Endothelial cell of umbilical vein (primary cell): ENCODE data around the gene KRTAP10-7. TPM values are rescaled to one million over a fixed set of nuclear protein-coding genes. Genes with fewer than 3 reads are reported as not detected.

ENCODE experiments used
- BruUV-seq: library from RNA; stranded (reverse); fragments of 400-500 nt; replicated peaks from 2 replicates; lab custom pipeline; 2021; lab: Mats Ljungman, UMichigan
- CTCF ChIA-PET: fragments of 300-600, 350-600 bp; sonication (Branson Sonifier 250); formaldehyde crosslinking; loops from one replicate; lab custom pipeline; 2021; ENCODE audit warnings: antibody characterized with exemption, inconsistent platforms; lab: Charles Lee
- POLR2A ChIA-PET: fragments of 300-600, 350-600 bp; sonication (Branson Sonifier 250); formaldehyde crosslinking; loops from one replicate; lab custom pipeline; 2021; ENCODE audit warnings: antibody characterized with exemption, inconsistent platforms; lab: Charles Lee
- DNase-seq: peaks from one replicate; pipeline ENCODE4 v3.0.0-alpha.2; 2011; ENCODE audit warnings: low read depth, low spot score
- FAIRE-seq: peaks from 2 replicates; lab custom pipeline; 2011; peaks lifted over from hg19 to GRCh38; lab: Jason Lieb, UNC
- H2AFZ ChIP-seq: 2 replicates; pipeline ENCODE4 v1.6.0; 2012; ENCODE audit warnings: low read depth, low read length, control low read depth, inconsistent platforms
- H3K27ac ChIP-seq: 2 replicates; pipeline ENCODE4 v1.5.1; 2011; ENCODE audit warnings: low read depth, mild to moderate bottlenecking, control low read depth, low read length, moderate library complexity; ENCODE audit not compliant: insufficient read depth
- H3K27me3 ChIP-seq, 2 experiments: 2 replicates each; pipeline versions ENCODE4 v1.6.0 to v1.6.1; 2011; ENCODE audit warnings: low read length in 2 of 2, mixed read lengths in 1 of 2; ENCODE audit not compliant: control insufficient read depth in 2 of 2, insufficient read depth in 2 of 2
- H3K36me3 ChIP-seq, 2 experiments: 2 replicates in 1 of 2; 3 replicates in 1 of 2; pipeline ENCODE4 v1.5.1; 2011; ENCODE audit warnings: low read length in 2 of 2, mild to moderate bottlenecking in 1 of 2, moderate library complexity in 1 of 2; ENCODE audit not compliant: control insufficient read depth in 2 of 2, insufficient read depth in 2 of 2; ENCODE audit errors: extremely low read depth in 1 of 2
- H3K4me1 ChIP-seq: 3 replicates; pipeline ENCODE4 v1.5.1; 2011; ENCODE audit warnings: mild to moderate bottlenecking, low read length; ENCODE audit not compliant: control insufficient read depth, insufficient read depth; ENCODE audit errors: extremely low read depth
- H3K4me2 ChIP-seq: 2 replicates; pipeline ENCODE4 v1.6.1; 2011; ENCODE audit warnings: low read length, control low read depth, mixed read lengths; ENCODE audit not compliant: insufficient read depth
- H3K4me3 ChIP-seq, 3 experiments: fragments of 200-600 bp in 1 of 3; sonication (generic), shearing (Covaris generic) in 1 of 3; replicated peaks in 1 of 3; 2 replicates each; pipeline ENCODE4 v1.5.1; 2011 to 2016; ENCODE audit warnings: control low read depth in 3 of 3, low read length in 3 of 3, mild to moderate bottlenecking in 2 of 3, inconsistent platforms in 1 of 3, low read depth in 1 of 3, moderate library complexity in 1 of 3; ENCODE audit not compliant: insufficient read depth in 1 of 3
- H3K79me2 ChIP-seq: 2 replicates; pipeline ENCODE4 v1.6.0; 2012; ENCODE audit warnings: low read length, inconsistent platforms; ENCODE audit not compliant: control insufficient read depth, insufficient read depth
- H3K9ac ChIP-seq: replicated peaks from 2 replicates; pipeline ENCODE3; 2011; ENCODE audit warnings: low read length, control low read depth; ENCODE audit not compliant: insufficient read depth; ENCODE audit errors: extremely low read depth
- H3K9me1 ChIP-seq: replicated peaks from 3 replicates; pipeline ENCODE4 v1.6.0; 2011; ENCODE audit warnings: mild to moderate bottlenecking, low read length; ENCODE audit not compliant: control insufficient read depth, insufficient read depth; ENCODE audit errors: extremely low read depth
- H3K9me3 ChIP-seq: replicated peaks from 2 replicates; pipeline ENCODE4 v1.5.1; 2012; ENCODE audit warnings: low read length, inconsistent platforms; ENCODE audit not compliant: control insufficient read depth, insufficient read depth
- H4K20me1 ChIP-seq: replicated peaks from 2 replicates; pipeline ENCODE3; 2011; ENCODE audit warnings: mild to moderate bottlenecking, low read length; ENCODE audit not compliant: control insufficient read depth, insufficient read depth; ENCODE audit errors: extremely low read depth
- CTCF ChIP-seq, 2 donors: IDR thresholded peaks; 1 replicate in 1 of 2; 2 replicates in 1 of 2; pipeline ENCODE4 v1.5.1; 2011; ENCODE audit warnings: low read length in 2 of 2, mild to moderate bottlenecking in 2 of 2, moderate library complexity in 2 of 2, control low read depth in 1 of 2, inconsistent platforms in 1 of 2, low read depth in 1 of 2; ENCODE audit not compliant: insufficient read depth in 1 of 2; ENCODE audit errors: extremely low read depth in 1 of 2
- EZH2 ChIP-seq: IDR thresholded peaks from 2 replicates; pipeline ENCODE4 v1.6.1; 2012; ENCODE audit warnings: borderline replicate concordance, low read depth, mild to moderate bottlenecking, moderate library complexity, low read length, inconsistent platforms; ENCODE audit not compliant: severe bottlenecking
- FOS ChIP-seq: IDR thresholded peaks from 2 replicates; pipeline ENCODE4 v1.6.1; 2011; ENCODE audit warnings: mild to moderate bottlenecking, low read length, moderate library complexity, borderline replicate concordance; ENCODE audit not compliant: insufficient read depth
- GATA2 ChIP-seq: IDR thresholded peaks from 2 replicates; pipeline ENCODE4 v1.7.0; 2011; ENCODE audit warnings: low read depth, mild to moderate bottlenecking, moderate library complexity, mixed read lengths, low read length; ENCODE audit not compliant: insufficient read length, insufficient read depth
- JUN ChIP-seq: IDR thresholded peaks from 2 replicates; pipeline ENCODE4 v1.6.1; 2011; ENCODE audit warnings: borderline replicate concordance, low read depth; ENCODE audit not compliant: insufficient read length, insufficient read depth
- MYC ChIP-seq: IDR thresholded peaks from one replicate; pipeline ENCODE4 v1.6.1; 2011; ENCODE audit warnings: mild to moderate bottlenecking, low read depth, low read length
- POLR2A ChIP-seq: IDR thresholded peaks from 2 replicates; pipeline ENCODE4 v1.6.1; 2012; ENCODE audit warnings: low read depth, mild to moderate bottlenecking, control low read depth, low read length
- POLR2AphosphoS5 ChIP-seq: IDR thresholded peaks from 2 replicates; pipeline ENCODE4 v1.6.1; 2012; ENCODE audit warnings: low read depth, mild to moderate bottlenecking, control low read depth, low read length, moderate library complexity; ENCODE audit not compliant: insufficient read depth
- dilution Hi-C: fragments of 300-500 bp; cut with MboI; formaldehyde crosslinking; loops from one replicate; pipeline ENCODE4 v1.15.0; 2019; ENCODE audit warnings: low sequenced_read_pairs; ENCODE audit not compliant: extremely low pct_ligation_motif_present
- intact Hi-C: fragments of 100-400 bp; cut with micrococcal nuclease; formaldehyde crosslinking; loops from one replicate; pipeline ENCODE4 v1.10.0; 2022
- polyA plus RNA-seq, 4 experiments: library from polyadenylated mRNA; depleted of rRNA in 3 of 4; stranded (reverse) in 3 of 4; unstranded in 1 of 4; fragments of >200 nt; gene quantifications; 2 replicates each; pipeline versions ENCODE4 v1.2.1 to v1.2.3, GENCODE V29; 2011 to 2012; ENCODE audit warnings: missing spikeins in 1 of 4
- total RNA-seq: library from RNA; stranded (reverse); gene quantifications from 2 replicates; pipeline ENCODE4 v1.2.3, GENCODE V29; 2021
- TF ChIP-seq, protein P1 (sequence below): IDR thresholded peaks from 2 replicates; pipeline ENCODE4 v1.6.1; 2011; ENCODE audit not compliant: insufficient read depth, insufficient read length

Gene KRTAP10-7
- total and polyA plus RNA-seq, 2 donors (not counting 3 experiments of a cell fraction or from before 2014, with no cell fraction given) = not detected

GRCh38 chr21:44582055-44582454 lies 18.3 kb upstream of the KRTAP10-7 start:
- POLR2A ChIA-PET = no interaction called here
- FAIRE-seq (no peak), DNase-seq (no peak)
- Histone ChIP-seq H2AFZ (no peak overlapping the region), H4K20me1 (no peaks in the 10 kb centered on the region), H3K9ac (no peak overlapping the region), H3K9me3 (no peaks in the 10 kb centered on the region), H3K36me3 (no peaks in the 10 kb centered on the region), H3K27me3 (peaks cover 3 to 8% of the 10 kb centered on the region in 2 experiments), H3K79me2 (no peaks in the 10 kb centered on the region), H3K4me1 (no peaks in the 10 kb centered on the region), H3K27ac (no peak overlapping the region), H3K4me2 (no peak overlapping the region), H3K4me3 (no peak overlapping the region), H3K9me1 (no peaks in the 10 kb centered on the region)
- TF ChIP-seq MYC (no peak), JUN (no peak), FOS (no peak), EZH2 (no peak), CTCF (IDR thresholded peaks at IDR 0.05; ENCODE audit: extremely low read depth in 1 of 2, insufficient read depth in 1 of 2, low read depth in 1 of 2, low read length in 2 of 2) (no peak), POLR2A (no peak), GATA2 (no peak), POLR2AphosphoS5 (no peak)
- TF ChIP-seq, protein P1, sequence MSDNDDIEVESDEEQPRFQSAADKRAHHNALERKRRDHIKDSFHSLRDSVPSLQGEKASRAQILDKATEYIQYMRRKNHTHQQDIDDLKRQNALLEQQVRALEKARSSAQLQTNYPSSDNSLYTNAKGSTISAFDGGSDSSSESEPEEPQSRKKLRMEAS = no peak
- no TSS peak for BruUV-seq
- CTCF ChIA-PET = no interaction called here
- intact Hi-C loops (no loop called here), dilution Hi-C loops (no loop called here)
